Uterus (tissue), 2 donors: ENCODE results near the gene CAMTA1.

Experiments used
- CTCF ChIP-seq, 4 experiments: fragments of 200-600 bp in 2 of 4; fragments of 450-650 bp in 2 of 4; sonication (generic) in 2 of 4; IDR thresholded peaks; one replicate each; pipeline ENCODE4 v1.5.1; 2016 to 2019; ENCODE audit warnings: antibody characterized with exemption in 4 of 4, mild to moderate bottlenecking in 2 of 4, moderate library complexity in 1 of 4
- POLR2A ChIP-seq, 2 donors: fragments of 450-650 bp; IDR thresholded peaks; one replicate each; pipeline ENCODE4 v1.6.1; 2016; ENCODE audit warnings: antibody characterized with exemption in 2 of 2, mild to moderate bottlenecking in 1 of 2, moderate library complexity in 1 of 2

- TF ChIP-seq POLR2A (IDR thresholded peaks at IDR 0.05) (no peak), CTCF (IDR thresholded peaks at IDR 0.05) (no peak)
Measured at GRCh38 chr1:7289694-7290093, 504.4 kb downstream of the CAMTA1 start.
